Measurements from ENCODE around the gene UST.
"Not testable (repeated sequence)": the region's sequence is repeated elsewhere in the genome, so short reads cannot be mapped to it uniquely, and the experiment has no call there.

Gene UST

DNA sequence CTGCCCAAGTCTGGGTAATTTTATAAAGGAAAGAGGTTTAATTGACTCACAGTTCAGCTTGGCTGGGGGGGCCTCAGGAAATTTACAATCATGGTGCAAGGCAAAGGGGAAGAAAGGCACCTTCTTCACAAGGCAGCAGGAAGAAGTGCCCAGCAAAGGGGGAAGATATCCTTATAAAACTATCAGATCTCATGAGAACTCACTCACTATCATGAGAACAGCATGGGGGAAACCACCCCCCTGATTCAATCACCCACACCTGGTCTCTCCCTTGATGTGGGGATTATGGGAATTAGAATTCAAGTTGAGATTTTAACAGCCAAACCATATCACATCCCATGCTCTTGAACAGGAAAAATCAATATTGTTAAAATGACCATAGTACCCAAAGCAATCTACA is 355.5 kb downstream of the UST start:
- no peak for DNase-seq

- DNase-seq: not testable (repeated sequence)
Measured at GRCh38 chr6:149103950-149104349, 357.1 kb downstream of the UST start.

DNA sequence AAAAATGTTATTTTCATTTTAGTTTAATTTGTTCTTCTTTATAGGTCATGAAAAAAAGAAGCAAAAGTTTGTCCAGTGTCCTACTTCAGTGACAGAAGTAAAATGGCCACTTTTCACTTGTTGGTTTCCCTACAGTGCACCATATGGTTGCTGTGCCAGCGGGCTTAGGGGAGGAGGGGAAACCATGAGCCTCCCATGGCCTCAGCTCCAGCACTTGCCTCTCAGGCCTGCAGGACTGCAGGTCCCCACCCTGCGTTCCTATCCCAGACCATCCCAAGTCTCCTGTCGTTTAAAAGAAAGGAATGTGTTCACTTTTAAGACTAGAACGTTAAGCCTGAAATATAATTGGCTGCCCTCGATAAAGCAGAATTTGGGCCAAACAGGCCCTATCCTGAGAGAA is 360.7 kb downstream of the UST start:
- DNase-seq: no peak

- DNase-seq: no peak
Measured at GRCh38 chr6:149108038-149108748, 361.4 kb downstream of the UST start.

GRCh38 chr6:149108749-149109100 is 361.9 kb downstream of the UST start:
- no peak for DNase-seq

- DNase-seq: no peak
Measured at GRCh38 chr6:149109397-149110070, 362.7 kb downstream of the UST start.

- no peak for DNase-seq
Measured at GRCh38 chr6:149111556-149112115, 364.8 kb downstream of the UST start.

DNA sequence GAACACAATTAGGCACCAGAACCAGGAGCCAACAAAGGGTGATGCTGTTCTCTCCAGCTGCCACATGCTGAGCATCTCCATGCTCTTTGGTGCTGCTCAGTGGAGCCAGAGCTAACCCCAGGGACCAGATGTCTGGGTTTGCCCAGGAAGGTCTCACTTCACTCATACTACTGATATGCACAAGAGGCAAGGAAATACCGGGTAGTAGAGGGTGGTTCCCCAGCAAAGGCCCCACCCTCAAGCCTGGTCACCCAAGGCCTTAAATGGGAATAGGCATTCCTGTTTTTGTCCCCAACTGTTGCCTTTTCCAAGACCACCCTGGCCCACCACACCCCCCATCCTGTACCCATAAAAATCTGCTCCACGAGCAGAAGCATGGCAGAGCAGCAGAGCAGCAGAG is 366.1 kb downstream of the UST start:
- DNase-seq: no peak

- no peak for DNase-seq
Measured at GRCh38 chr6:149114167-149114566, 367.3 kb downstream of the UST start.

DNA sequence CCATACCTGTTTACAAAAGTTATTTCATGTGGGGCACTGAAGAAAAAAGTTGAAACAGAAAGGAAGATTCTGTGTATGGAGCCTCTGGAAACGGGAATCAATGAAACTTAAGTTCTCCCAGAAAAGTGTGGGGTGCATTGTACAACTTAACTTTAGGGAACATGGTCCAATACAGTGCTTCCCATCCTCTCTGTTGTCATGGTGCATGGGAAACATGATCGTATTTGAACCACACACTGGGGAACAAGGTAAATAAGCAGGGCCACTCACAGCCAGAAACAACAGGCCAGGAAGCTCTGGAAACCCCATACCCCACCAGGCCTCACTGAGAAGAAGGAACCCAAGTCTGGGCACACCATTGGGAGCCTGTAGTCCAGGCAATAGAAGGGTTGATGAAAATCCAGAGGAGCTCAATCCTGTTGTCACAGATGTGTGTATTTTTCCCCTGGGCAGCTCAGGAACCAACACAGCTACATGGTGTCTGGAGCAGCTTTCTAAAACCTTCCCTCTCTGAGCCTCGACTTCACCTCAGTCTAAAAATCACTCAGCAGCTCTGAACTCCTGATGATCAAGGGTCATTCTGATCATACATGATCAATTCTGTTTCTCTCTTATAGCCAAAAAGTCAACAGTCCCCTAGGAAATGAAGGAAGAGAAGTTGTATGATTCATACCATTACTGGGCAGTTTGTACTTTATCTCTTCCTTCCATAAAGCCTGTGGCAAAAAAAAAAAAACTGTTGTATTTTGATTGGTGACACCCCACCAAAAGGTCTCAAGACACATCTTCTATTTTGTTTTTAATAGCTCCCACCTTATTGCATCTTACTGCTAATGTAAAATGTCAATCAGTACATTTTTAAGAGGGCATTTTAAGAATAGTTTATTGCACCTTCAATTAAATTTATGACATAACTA is 372.2 kb downstream of the UST start:
- DNase-seq: no peak

DNA sequence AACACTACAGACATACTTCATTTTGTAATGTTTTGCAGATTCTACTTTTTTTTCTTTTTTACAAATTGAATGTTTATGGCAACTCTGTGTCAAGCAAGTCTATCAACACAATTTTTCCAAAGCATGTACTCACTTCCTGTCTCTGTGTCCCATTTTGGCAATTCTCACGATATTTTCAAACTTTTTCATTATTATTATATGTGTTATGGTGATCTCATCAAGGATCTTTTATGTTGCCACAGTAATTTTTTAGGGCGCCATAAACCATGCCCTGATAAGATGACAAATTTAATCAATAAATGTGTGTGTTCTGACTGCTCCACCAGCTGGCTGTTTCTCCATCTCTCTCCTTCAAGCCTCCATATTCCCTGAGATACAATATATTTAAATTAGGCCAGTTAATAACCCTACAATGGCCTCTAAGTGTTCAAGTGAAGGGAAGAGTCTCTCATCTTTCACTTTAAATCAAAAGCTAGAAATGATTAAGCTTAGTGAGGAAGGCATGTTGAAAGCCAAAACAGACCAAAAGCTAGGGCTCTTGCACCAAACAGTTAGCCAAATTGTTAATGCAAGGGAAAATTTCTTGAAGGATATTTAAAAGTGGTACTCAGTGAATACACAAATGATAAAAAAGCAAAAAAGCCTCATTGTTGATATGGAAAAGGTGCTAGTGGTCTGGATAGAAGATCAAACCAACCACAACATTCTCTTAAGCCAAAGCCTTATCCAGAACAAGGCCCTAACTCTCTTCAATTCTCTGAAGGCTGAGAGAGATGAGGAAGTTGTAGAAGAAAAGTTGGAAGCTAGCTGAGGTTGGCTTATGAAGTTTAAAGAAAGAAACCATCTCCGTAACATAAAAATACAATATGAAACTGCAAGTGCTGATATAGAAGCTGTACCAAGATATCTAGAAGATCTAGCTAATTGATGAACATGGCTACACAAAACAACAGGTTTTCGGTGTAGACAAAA is 376.3 kb downstream of the UST start:
- DNase-seq: no peak

DNA sequence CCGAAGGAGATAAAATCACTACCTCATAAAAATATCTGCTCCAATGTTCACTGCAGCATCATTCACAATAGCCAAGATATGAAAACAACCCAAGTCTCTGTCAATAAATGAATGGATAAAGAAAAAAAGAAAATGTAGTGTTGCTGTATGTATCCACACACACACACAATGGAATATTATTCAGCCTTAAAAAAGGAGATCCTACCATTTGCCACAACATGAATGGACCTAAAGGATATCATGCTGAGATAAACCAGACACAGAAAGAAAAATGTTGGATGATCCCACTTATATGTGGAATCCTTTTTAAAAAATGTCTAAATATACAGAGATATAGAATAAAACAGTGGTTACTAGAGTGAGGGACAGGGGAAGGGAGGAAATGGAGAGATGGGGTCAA is 378.5 kb downstream of the UST start:
- DNase-seq: no peak

All from activated CD4-positive, CD25-positive, alpha-beta regulatory T cell (primary cell).